ENCODE data around the gene TPSG1.
"Not testable (repeated sequence)": the region's sequence is repeated elsewhere in the genome, so short reads cannot be mapped to it uniquely, and the experiment has no call there.

Gene TPSG1

GRCh38 chr16:1256874-1257322 lies 31.8 kb upstream of the TPSG1 start:
- no peak for DNase-seq (ENCODE audit: low read depth in 2 of 2)

DNA sequence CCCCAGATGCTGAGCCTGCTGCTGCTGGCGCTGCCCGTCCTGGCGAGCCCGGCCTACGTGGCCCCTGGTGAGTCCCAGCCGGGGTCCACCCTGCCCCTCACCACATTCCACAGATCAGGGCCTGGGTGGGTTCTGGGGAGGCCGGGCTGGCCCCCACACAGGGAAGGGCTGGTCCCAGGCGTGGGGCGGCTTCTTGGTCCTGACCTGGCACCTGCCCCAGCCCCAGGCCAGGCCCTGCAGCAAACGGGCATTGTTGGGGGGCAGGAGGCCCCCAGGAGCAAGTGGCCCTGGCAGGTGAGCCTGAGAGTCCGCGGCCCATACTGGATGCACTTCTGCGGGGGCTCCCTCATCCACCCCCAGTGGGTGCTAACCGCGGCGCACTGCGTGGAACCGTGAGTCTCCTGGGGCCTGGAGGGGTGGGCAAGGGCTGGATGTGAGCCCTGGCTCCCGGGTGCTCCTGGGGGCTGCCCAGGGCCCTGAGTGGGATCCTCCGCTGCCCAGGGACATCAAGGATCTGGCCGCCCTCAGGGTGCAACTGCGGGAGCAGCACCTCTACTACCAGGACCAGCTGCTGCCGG lies 31.3 kb upstream of the TPSG1 start:
- not testable (repeated sequence) for DNase-seq (ENCODE audit: low read depth in 2 of 2)

- not testable (repeated sequence) for DNase-seq (ENCODE audit: low read depth in 2 of 2)
Measured at GRCh38 chr16:1255276-1256122, 30.4 kb upstream of the TPSG1 start, which contains the start of gene TPSD1. Gene TPSD1, plus strand, starts transcription at chr16:1256069. Its CDS starts 212 bp downstream, at chr16:1256281.

DNA sequence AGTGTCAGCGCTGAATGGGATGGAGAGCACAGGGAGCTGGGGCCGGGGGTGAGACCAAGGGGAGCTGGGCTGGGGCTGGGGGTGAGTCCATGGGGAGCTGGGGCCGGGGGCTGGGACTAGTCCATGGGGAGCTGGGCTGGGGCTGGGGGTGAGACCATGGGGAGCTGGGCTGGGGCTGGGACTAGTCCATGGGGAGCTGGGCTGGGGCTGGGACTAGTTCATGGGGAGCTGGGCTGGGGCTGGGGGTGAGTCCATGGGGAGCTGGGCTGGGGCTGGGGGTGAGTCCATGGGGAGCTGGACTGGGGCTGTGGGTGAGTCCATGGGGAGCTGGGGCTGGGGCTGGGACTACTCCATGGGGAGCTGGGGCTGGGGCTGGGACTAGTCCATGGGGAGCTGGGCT lies 29.8 kb upstream of the TPSG1 start:
- not testable (repeated sequence) for DNase-seq (ENCODE audit: low read depth in 2 of 2)

GRCh38 chr16:1253701-1254364 lies 28.8 kb upstream of the TPSG1 start:
- not testable (repeated sequence) for DNase-seq (ENCODE audit: low read depth in 2 of 2)

GRCh38 chr16:1249031-1249755 lies 24.1 kb upstream of the TPSG1 start:
- not testable (repeated sequence) for DNase-seq (ENCODE audit: low read depth in 2 of 2)

DNA sequence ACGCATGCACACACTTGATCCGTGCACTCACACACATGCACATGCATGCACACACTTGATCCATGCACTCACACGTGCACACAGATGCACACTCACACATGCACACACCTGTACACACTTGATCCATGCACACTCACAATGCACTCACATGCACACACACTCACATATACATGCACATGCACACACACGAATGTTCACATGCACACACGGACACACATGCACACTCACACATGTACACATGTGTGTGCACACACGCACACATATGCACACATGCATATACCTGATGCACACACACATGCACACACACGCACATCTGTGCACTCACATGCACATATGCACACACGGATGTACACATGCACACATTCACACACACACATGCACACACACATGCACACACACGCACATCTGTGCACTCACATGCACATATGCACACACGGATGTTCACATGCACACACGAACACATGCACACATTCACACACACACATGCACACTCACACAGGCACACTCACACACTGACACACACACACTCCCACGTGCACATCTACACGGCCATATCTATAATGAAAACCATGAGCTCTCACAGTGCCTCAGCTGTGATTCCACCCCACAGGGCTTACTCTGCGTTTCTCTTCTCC lies 23.0 kb upstream of the TPSG1 start:
- not testable (repeated sequence) for DNase-seq (ENCODE audit: low read depth in 2 of 2)

DNA sequence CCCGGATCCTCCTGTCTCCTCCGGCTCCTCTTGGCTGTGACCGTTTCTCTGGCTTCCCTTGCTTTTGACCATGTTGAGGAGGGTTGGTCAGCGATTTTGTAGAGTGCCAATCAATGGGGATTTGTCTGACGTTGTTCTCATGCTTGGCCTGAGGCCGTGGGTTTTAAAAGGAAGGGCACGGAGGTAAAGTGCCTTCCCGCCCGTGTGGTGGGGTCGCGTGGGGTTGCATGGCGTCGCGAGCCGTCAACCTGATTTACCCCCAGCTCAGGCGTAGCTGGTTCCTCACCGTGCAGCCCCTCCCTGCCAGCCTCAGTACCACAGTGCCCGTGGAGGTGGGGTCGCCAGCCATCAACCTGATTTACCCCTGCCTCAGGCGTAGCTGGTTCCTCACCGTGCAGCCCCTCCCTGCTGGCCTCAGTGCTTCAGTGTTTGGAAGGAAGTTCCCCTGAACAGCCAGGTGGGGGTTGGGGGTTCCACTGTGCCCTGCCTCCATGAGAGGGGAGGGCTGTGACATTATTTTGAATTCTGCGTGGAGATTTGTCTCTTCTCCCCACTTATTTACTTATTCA lies 20.5 kb upstream of the TPSG1 start:
- DNase-seq (ENCODE audit: low read depth in 2 of 2), result no peak

DNA sequence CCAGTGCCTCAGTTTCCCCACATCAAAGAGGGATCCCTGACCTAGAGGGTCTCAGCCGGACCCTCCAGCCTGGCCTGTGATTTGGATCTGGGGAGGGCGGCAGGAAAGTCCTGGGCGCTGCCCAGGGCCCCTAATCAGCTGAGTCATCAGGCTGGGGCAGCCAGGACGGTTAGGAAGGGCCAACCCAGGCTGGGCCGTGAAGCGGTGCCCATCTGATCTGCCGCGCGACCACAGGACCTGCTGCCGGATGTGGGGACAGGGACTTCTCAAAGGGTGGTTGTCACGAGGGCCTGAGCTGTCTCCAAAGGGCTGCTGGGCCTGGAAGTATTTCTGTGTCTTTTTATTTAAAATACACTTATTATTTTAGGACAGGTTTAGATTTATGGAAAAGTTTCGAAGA lies 19.8 kb upstream of the TPSG1 start:
- DNase-seq (ENCODE audit: low read depth in 2 of 2), result no peak

DNA sequence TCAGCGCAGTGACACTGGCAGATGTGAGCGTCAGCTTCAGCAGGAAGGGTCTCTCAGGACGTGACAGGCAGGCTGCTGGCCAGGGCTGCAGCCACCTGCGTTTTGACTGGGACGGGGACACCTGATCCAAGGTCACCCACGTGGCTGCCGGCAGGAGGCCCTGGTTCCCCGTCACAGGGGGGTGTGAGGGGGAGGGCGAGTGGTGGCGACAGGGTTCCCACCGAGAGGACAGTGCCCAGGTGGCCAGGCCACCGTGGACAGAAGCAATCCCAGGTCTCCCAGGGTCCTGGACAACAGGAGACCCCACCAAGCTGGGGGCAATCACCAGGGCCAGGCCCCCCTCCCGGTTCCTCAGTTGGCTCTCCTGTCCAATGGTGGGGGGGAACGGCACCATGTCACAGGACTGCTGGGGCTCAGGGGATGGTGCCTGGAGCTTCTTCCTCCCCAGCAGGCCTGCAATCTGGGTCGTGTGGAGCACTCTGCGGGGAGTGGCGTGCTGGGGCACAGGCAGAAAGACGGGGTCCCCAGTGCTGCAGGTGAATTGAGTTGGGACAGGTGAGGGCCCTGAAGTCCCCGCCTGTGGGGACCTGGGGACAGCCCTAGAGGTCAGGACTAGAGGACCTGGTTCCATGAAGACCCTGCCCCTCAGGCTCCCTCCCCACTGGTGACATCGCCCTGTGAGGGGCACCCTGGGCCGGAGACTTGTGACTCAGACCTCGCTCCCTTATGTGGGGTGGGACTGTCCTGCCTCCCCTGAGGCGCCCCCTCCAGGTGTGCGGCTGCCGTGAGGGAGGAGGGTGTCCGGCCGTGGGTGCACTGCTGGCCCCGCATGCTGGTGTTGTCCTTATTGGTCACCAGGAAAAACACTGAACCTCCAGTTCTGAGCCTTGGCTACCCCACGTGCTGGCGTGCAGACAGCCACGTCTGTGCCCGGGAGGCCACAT lies 19.1 kb upstream of the TPSG1 start:
- DNase-seq (ENCODE audit: low read depth in 2 of 2), result not testable (repeated sequence)

DNA sequence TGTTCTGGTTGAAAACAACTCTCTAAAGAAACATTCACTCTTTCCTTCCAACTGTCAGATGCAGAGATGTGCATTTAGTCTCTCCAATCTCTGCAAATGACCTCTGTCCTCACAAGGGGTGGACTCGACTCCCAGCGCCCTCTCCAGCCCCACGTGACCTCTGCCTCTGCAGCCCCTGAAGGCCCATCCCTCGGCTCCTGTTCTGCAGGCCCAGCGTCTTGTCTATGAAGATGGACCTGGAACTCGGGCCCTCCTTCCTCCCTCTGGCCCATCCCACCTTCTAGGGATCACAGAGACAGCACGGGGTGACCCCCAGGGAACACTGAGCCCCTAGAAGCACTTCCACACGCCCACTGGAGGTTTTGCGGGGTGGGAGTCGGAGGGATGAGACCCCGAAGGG lies 18.3 kb upstream of the TPSG1 start:
- not testable (repeated sequence) for DNase-seq (ENCODE audit: low read depth in 2 of 2)

- not testable (repeated sequence) for DNase-seq (ENCODE audit: low read depth in 2 of 2)
Measured at GRCh38 chr16:1241081-1241480, 16.0 kb upstream of the TPSG1 start.

DNA sequence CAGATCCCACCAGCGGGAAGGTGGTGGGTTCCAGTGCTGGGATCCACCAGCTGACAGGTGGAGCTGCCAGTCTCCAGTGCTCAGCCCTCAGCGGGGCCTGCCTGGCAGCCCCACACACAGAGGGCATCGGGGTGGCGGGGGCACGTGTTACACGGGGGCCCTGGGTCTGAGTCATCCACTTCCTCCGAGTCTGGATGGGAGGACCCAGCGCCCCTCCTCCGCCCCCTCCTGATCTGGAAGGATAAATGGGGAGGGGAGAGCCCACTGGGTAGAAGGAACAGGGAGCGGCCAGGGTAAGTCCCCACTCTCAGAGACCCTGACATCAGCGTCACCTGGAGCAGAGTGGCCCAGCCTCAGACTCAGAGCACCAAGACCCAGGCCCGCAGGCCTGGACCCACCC lies 15.4 kb upstream of the TPSG1 start, which contains the start of gene TPSAB1:
Gene TPSAB1 (plus strand): TSS at position 270 of the 400 bp plus-strand sequence. CDS start 234 bp downstream, outside the sequence.
- not testable (repeated sequence) for DNase-seq (ENCODE audit: low read depth in 2 of 2)

GRCh38 chr16:1239575-1239974 lies 14.5 kb upstream of the TPSG1 start:
- DNase-seq (ENCODE audit: low read depth in 2 of 2), result not testable (repeated sequence)

GRCh38 chr16:1238909-1239308 lies 13.8 kb upstream of the TPSG1 start:
- DNase-seq (ENCODE audit: low read depth in 2 of 2), result not testable (repeated sequence)

GRCh38 chr16:1237990-1238389 lies 12.9 kb upstream of the TPSG1 start:
- no peak for DNase-seq (ENCODE audit: low read depth in 2 of 2)

DNA sequence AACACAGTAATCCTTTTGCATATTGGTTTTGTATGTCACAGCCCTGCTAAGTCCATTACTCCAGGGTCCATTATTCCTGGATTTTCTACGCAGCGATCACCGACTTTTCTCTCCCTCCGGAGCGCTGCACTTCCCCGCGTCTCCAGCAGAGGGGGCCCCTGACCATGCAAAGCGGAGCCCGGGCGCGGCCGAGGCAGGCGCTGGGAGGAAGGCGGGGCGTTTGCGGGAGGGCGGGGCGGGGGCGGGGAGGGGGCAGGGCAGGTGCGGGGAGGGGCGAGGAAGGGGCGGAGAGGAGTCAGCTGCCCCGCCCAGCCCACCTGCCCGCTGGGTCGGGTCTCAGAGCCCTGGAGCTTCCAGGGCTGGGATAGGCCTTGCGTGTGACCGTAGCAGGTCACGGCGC lies 11.6 kb upstream of the TPSG1 start:
- DNase-seq (ENCODE audit: low read depth in 2 of 2), result not testable (repeated sequence)

- not testable (repeated sequence) for DNase-seq (ENCODE audit: low read depth in 2 of 2)
Measured at GRCh38 chr16:1232049-1232748, 7.1 kb upstream of the TPSG1 start.

GRCh38 chr16:1231301-1231700 lies 6.2 kb upstream of the TPSG1 start:
- not testable (repeated sequence) for DNase-seq (ENCODE audit: low read depth in 2 of 2)

All from stimulated activated CD4-positive, alpha-beta T cell treated with anti-CD3 and anti-CD28 coated beads, Interleukin-4, amount 100 ng/mL, for 48 hours (primary cell).